HCT116 (cell line): ENCODE data around the gene CCKAR. TPM values are rescaled to one million over a fixed set of nuclear protein-coding genes. Genes with fewer than 3 reads are reported as not detected.

ENCODE experiments used
- ATAC-seq: fragments of 200-7000 bp; cut with Tn5 transposase; 2 replicates; pipeline ENCODE4 v1.9.1; 2020; ENCODE audit warnings: mild to moderate bottlenecking, moderate library complexity
- BruUV-seq: library from RNA; stranded (reverse); fragments of 400-500 nt; replicated peaks from 2 replicates; lab custom pipeline; 2021; lab: Mats Ljungman, UMichigan
- CTCF ChIA-PET: fragments of 300-600 bp; sonication (Branson Sonifier 250); formaldehyde crosslinking; loops from one replicate; lab custom pipeline; 2021; ENCODE audit warnings: antibody characterized with exemption; lab: Charles Lee
- POLR2A ChIA-PET: fragments of 300-600, 350-600 bp; sonication (Branson Sonifier 250); formaldehyde crosslinking; loops from one replicate; lab custom pipeline; 2021; ENCODE audit warnings: antibody characterized with exemption; lab: Charles Lee
- RAD21 ChIA-PET, 2 experiments: fragments of 300-600 bp; sonication (Branson Sonifier 250); formaldehyde crosslinking; loops; one replicate each; lab custom pipeline; 2023; ENCODE audit warnings: low total read pairs in 2 of 2; ENCODE audit not compliant: uncharacterized antibody in 2 of 2, unreplicated experiment in 2 of 2, low non-redundant PET in 1 of 2; lab: Charles Lee
- DNase-seq: peaks from one replicate; pipeline ENCODE4 v3.0.0-alpha.2; 2010; ENCODE audit warnings: low read depth, low spot score
- H2AFZ ChIP-seq: fragments of 200-600 bp; shearing (Covaris generic), sonication (generic); 2 replicates; pipeline ENCODE4 v1.6.1; 2017; ENCODE audit warnings: low read depth, mixed run types, mixed read lengths, antibody characterized with exemption, low read length; ENCODE audit not compliant: poor library complexity, severe bottlenecking
- H3K27ac ChIP-seq: 2 replicates; pipeline ENCODE4 v1.5.1; 2012; ENCODE audit warnings: low read depth, low read length
- H3K27me3 ChIP-seq: fragments of 200-600 bp; sonication (generic); 2 replicates; pipeline ENCODE4 v1.6.1; 2016; ENCODE audit warnings: mixed run types, low read length, mixed read lengths; ENCODE audit not compliant: insufficient read depth
- H3K36me3 ChIP-seq, 2 experiments: fragments of 200-500 bp in 1 of 2; fragments of 200-600 bp in 1 of 2; sonication (Bioruptor generic) in 1 of 2; sonication (generic) in 1 of 2; 2 replicates each; pipeline versions ENCODE4 v1.5.1 to v1.6.1; 2014 to 2016; ENCODE audit warnings: low read length in 2 of 2, inconsistent platforms in 1 of 2, mixed read lengths in 1 of 2, mixed run types in 1 of 2; ENCODE audit not compliant: insufficient read depth in 2 of 2, control insufficient read depth in 1 of 2
- H3K4me1 ChIP-seq, 2 experiments: fragments of 200-600 bp in 1 of 2; sonication (generic) in 1 of 2; 2 replicates each; pipeline versions ENCODE4 v1.5.1 to v1.6.1; 2012 to 2017; ENCODE audit warnings: low read length in 2 of 2, inconsistent platforms in 1 of 2, mild to moderate bottlenecking in 1 of 2, mixed read lengths in 1 of 2, mixed run types in 1 of 2, moderate library complexity in 1 of 2; ENCODE audit not compliant: insufficient read depth in 2 of 2, control insufficient read depth in 1 of 2
- H3K4me2 ChIP-seq: fragments of 200-600 bp; sonication (generic); 2 replicates; pipeline ENCODE4 v1.6.1; 2017; ENCODE audit warnings: mixed run types, low read length, mixed read lengths
- H3K4me3 ChIP-seq, 2 experiments: fragments of 200-600 bp in 1 of 2; sonication (generic) in 1 of 2; replicated peaks in 1 of 2; 2 replicates each; pipeline ENCODE4 v1.5.1; 2011 to 2016; ENCODE audit warnings: low read length in 2 of 2, control low read depth in 1 of 2, low read depth in 1 of 2, mild to moderate bottlenecking in 1 of 2, mixed read lengths in 1 of 2, mixed run types in 1 of 2
- H3K79me2 ChIP-seq: fragments of 200-600 bp; sonication (generic); 2 replicates; pipeline ENCODE4 v1.6.1; 2017; ENCODE audit warnings: mild to moderate bottlenecking, mixed run types, low read length, moderate library complexity, mixed read lengths; ENCODE audit not compliant: insufficient read depth
- H3K9ac ChIP-seq: fragments of 200-600 bp; sonication (generic); 2 replicates; pipeline ENCODE4 v1.6.1; 2016; ENCODE audit warnings: low read length, mixed read lengths
- H3K9me2 ChIP-seq: fragments of 200-600 bp; sonication (generic), shearing (Covaris generic); 2 replicates; pipeline ENCODE4 v1.6.1; 2017; ENCODE audit warnings: mixed run types, mild to moderate bottlenecking, moderate library complexity; ENCODE audit not compliant: insufficient read depth
- H3K9me3 ChIP-seq, 2 experiments: fragments of 200-500 bp in 1 of 2; fragments of 200-600 bp in 1 of 2; sonication (Bioruptor generic) in 1 of 2; sonication (generic) in 1 of 2; 2 replicates each; pipeline ENCODE4 v1.6.1; 2014 to 2017; ENCODE audit warnings: low read length in 2 of 2, mixed read lengths in 2 of 2, inconsistent platforms in 1 of 2, low read depth in 1 of 2, mild to moderate bottlenecking in 1 of 2, mixed run types in 1 of 2, moderate library complexity in 1 of 2; ENCODE audit not compliant: control insufficient read depth in 1 of 2, insufficient read depth in 1 of 2
- H4K20me1 ChIP-seq: fragments of 200-600 bp; sonication (generic), shearing (Covaris generic); 2 replicates; pipeline ENCODE4 v1.6.1; 2017; ENCODE audit warnings: mixed run types, mild to moderate bottlenecking, moderate library complexity; ENCODE audit not compliant: insufficient read depth
- ATF3 ChIP-seq: IDR thresholded peaks from 2 replicates; pipeline ENCODE4 v1.6.1; 2012
- CEBPB ChIP-seq: IDR thresholded peaks from 2 replicates; pipeline ENCODE4 v1.6.1; 2012; ENCODE audit warnings: low read depth
- EGR1 ChIP-seq: IDR thresholded peaks from 2 replicates; pipeline ENCODE4 v1.6.1; 2012; ENCODE audit warnings: low read depth
- EZH2 ChIP-seq: fragments of 200-600 bp; sonication (generic); IDR thresholded peaks from 2 replicates; pipeline ENCODE4 v1.6.1; 2017; ENCODE audit warnings: antibody characterized with exemption, mixed run types
- EZH2phosphoT487 ChIP-seq: fragments of 200-600 bp; IDR thresholded peaks from 2 replicates; pipeline ENCODE4 v1.6.1; 2018; ENCODE audit warnings: antibody characterized with exemption, borderline replicate concordance
- FOSL1 ChIP-seq: IDR thresholded peaks from 2 replicates; pipeline ENCODE4 v1.6.1; 2012; ENCODE audit warnings: low read depth
- MAX ChIP-seq: IDR thresholded peaks from 2 replicates; pipeline ENCODE4 v1.6.1; 2012
- POLR2A ChIP-seq: IDR thresholded peaks from 2 replicates; pipeline ENCODE4 v1.7.0; 2011; ENCODE audit warnings: borderline replicate concordance; ENCODE audit not compliant: insufficient read depth, insufficient read length; ENCODE audit errors: extremely low read depth
- POLR2AphosphoS5 ChIP-seq: IDR thresholded peaks from 2 replicates; pipeline ENCODE4 v1.6.1; 2011; ENCODE audit warnings: mild to moderate bottlenecking, low read depth, low read length, moderate library complexity
- RAD21 ChIP-seq: IDR thresholded peaks from 2 replicates; pipeline ENCODE4 v1.6.1; 2012; ENCODE audit warnings: low read depth, mild to moderate bottlenecking
- SIN3A ChIP-seq: IDR thresholded peaks from 2 replicates; pipeline ENCODE4 v1.6.1; 2012; ENCODE audit warnings: low read depth
- SRF ChIP-seq: IDR thresholded peaks from 2 replicates; pipeline ENCODE4 v1.6.1; 2012; ENCODE audit warnings: low read depth
- TCF7L2 ChIP-seq: IDR thresholded peaks from 2 replicates; pipeline ENCODE4 v1.7.0; 2011; ENCODE audit warnings: borderline replicate concordance, inconsistent platforms; ENCODE audit not compliant: insufficient read depth, insufficient read length; ENCODE audit errors: extremely low read depth
- YY1 ChIP-seq: IDR thresholded peaks from 2 replicates; pipeline ENCODE4 v1.6.1; 2011; ENCODE audit warnings: low read length, low read depth, moderate library complexity, mild to moderate bottlenecking; ENCODE audit not compliant: insufficient replicate concordance; ENCODE audit errors: extremely low read depth
- ZNF274 ChIP-seq: fragments of 200-500 bp; sonication (Bioruptor generic); IDR thresholded peaks from 2 replicates; pipeline ENCODE4 v1.6.1; 2014; ENCODE audit warnings: mild to moderate bottlenecking, low read depth, low read length, inconsistent platforms
- intact Hi-C: fragments of 100-400 bp; cut with micrococcal nuclease; formaldehyde crosslinking; loops from 2 replicates; pipeline ENCODE4 v1.10.0; 2022
- total RNA-seq: library from RNA; stranded (reverse); gene quantifications from one replicate; pipeline ENCODE4 v1.2.1, GENCODE V29; 2021; ENCODE audit not compliant: unreplicated experiment

The CCKAR gene
- total RNA-seq, 1 experiment from 2014 or later, result not detected

GRCh38 chr4:26457412-26457811 lies 32.9 kb downstream of the CCKAR start:
- POLR2A ChIA-PET, result no interaction called here
- Histone ChIP-seq H3K36me3 (no peaks in the 10 kb centered on the region), H3K79me2 (no peaks in the 10 kb centered on the region), H3K9me3 (no peaks in the 10 kb centered on the region), H4K20me1 (no peaks in the 10 kb centered on the region), H3K9me2 (no peaks in the 10 kb centered on the region), H2AFZ (no peak overlapping the region), H3K27me3 (no peaks in the 10 kb centered on the region), H3K4me3 (no peak overlapping the region), H3K9ac (no peak overlapping the region), H3K27ac (no peak overlapping the region), H3K4me2 (no peak overlapping the region), H3K4me1 (peaks cover 0 to 15% of the 10 kb centered on the region in 2 experiments; a peak in 2 of 4 replicates)
- RAD21 ChIA-PET, result no interaction called here
- BruUV-seq, result no TSS peak
- no peak for ATAC-seq
- CTCF ChIA-PET, result no interaction called here
- TF ChIP-seq SIN3A, result no peak
- TF ChIP-seq ATF3, result no peak
- DNase-seq, result no peak
- intact Hi-C loops, result loop anchor here (5.0 to 10.0 kb wide), 2 partner anchors 125 to 557 kb away; partner anchors contain the start of gene TBC1D19

GRCh38 chr4:26455571-26455970 lies 34.7 kb downstream of the CCKAR start:
- H3K4me3 ChIP-seq, result no peak overlapping the region
- TF ChIP-seq SRF (no peak), SIN3A (no peak), POLR2A (no peak), EZH2 (no peak), MAX (no peak), ATF3 (no peak), TCF7L2 (no peak), EZH2phosphoT487 (no peak), POLR2AphosphoS5 (no peak), CEBPB (no peak), YY1 (no peak), ZNF274 (no peak), FOSL1 (no peak), EGR1 (no peak), RAD21 (no peak)
- H3K9me3 ChIP-seq, result no peaks in the 10 kb centered on the region
- RAD21 ChIA-PET, result no interaction called here
- H3K4me2 ChIP-seq, result no peak overlapping the region
- POLR2A ChIA-PET, result no interaction called here
- no peaks in the 10 kb centered on the region for H3K27me3 ChIP-seq
- no peaks in the 10 kb centered on the region for H3K36me3 ChIP-seq
- H4K20me1 ChIP-seq, result no peaks in the 10 kb centered on the region
- no peak overlapping the region for H3K9ac ChIP-seq
- peaks cover 0 to 15% of the 10 kb centered on the region in 2 experiments; a peak in 2 of 4 replicates for H3K4me1 ChIP-seq
- no peak overlapping the region for H2AFZ ChIP-seq
- no peaks in the 10 kb centered on the region for H3K9me2 ChIP-seq
- CTCF ChIA-PET, result no interaction called here
- H3K27ac ChIP-seq, result no peak overlapping the region
- intact Hi-C loops, result loop anchor here (5.0 to 10.0 kb wide), 2 partner anchors 127 to 559 kb away; partner anchors contain the start of gene TBC1D19
- no peak for DNase-seq
- no peak for ATAC-seq
- no TSS peak for BruUV-seq
- no peaks in the 10 kb centered on the region for H3K79me2 ChIP-seq
